Brain pericyte (primary cell): ENCODE measurements around the gene MAP4K1.
"Not testable (repeated sequence)": the region's sequence is repeated elsewhere in the genome, so short reads cannot be mapped to it uniquely, and the experiment has no call there.

Experiments used
- DNase-seq: peaks from one replicate; pipeline ENCODE4 v3.0.0-alpha.2; 2012; ENCODE audit warnings: low read depth, low spot score

The MAP4K1 gene

DNA sequence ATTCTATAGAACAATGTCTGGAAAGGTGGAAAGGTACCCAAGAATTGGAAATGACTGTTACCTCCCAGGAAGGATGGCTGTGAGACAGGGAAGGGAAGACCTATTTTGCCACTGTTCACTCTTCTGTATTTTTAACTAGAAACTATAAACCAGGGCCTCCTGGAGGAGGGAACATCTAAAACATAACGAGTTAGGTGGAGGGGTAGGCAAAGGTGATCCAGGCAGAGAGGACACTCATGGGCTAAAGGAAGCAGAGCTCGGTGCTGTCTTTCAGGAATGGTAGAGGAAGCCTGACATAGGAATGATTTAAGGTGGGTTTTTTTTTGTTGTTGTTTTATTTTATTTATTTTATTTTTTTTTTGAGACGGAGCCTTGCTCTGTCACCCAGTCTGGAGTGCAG lies 7.1 kb upstream of the MAP4K1 start:
- no peak for DNase-seq

DNA sequence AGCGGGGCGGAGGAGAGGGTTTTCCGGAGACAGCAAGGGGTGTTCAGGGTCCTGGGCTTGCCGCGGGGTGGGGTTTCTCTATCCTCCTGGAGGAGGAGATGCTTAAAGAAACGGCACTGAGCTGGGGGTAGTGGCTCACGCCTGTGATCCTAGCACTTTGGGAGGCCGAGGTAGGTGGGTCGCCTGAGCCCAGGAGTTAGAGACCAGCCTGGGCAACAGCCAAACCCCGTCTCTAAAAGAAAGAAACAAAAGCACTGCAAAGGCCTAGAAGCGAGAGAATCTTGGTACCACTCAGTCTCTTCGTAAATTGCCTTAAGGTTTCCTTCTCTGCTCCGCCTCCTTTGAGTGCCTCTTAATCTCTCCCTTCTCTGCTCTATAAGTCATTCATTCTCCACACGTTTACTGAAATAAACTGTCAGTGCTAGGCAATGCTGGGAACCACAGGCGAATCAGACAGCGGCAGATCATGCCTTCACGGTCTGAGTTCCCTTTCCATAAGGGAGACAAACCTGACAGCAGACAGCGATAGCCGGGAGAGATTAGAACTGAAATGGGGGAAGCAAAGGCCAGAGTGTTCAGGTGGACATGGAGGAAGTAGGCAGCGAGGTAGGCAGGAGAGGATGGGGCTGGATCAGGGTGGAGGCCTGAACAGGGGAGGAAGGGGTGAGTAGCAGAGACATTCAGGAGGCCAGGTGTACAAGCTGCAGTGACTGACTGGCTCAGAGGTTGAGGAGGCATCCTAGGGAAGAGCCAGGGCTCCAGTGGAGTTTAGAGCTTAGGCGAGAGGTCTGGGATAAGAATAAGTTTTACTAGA lies 1.8 kb upstream of the MAP4K1 start:
- no peak for DNase-seq

DNA sequence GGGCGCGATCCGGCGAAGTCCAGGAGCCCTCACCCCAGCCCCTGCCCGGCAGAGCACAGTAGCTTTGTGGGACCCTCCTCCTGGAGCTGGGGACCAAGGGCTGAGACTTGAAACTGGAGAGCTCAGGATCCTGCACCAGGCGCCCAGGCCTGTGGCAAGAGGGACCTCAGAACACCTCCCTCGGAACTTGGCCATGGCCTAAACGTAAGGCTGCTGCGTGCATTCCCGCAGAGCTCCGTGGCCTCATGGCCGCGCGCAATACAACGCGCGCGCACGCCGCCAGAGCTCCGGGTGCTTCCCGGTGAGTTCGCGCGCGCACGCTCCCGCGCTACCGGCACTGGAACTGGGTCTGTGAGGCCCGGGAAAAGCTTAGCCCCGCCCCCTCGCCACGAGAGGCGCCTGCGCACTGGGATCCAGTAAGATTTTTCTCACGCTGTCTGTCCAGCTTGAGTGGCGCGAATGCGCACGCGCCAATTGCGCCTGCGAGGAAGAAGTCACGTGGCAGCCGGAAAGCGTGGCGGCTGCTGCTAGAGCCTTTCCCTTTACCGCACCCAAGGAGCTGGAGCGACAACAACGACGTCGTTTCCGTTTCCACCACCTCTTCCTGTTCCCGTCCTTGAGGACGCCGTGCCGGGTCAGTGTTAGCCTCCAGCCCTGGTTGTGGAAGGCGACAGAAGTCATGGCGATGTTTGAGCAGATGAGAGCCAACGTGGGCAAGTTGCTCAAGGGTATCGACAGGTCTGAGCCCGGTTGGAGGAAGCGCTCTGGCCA lies 1.0 kb upstream of the MAP4K1 start, which contains the start of gene EIF3K:
Gene EIF3K (plus strand): TSS at position 599 of the 771 bp plus-strand sequence. CDS start 81 bp downstream, at position 680.
- DNase-seq = peak; percentile 95

DNA sequence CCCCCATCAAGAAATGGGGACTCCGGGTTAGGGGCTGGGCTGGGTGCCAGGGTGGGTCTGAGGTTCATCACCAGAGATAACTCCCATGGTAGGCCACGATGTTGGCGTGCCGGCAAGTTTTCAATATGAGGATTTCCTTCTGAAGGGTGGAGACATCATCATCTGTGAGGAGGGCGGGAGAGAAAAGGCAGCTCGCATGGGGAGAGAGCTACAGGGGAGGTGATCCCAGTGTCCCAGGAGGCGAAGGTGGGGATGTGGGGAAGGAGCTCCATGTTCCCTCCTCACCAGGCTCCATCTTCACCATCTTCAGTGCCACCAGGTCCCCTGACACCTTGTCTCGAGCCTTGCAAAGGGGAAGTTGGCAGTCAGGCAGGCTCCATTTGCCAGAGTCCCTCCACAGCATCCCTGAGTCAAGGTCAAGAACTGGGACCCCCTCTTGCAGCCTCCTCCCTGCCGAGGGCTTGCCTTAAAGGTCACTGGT lies 430 bp downstream of the MAP4K1 start:
- no peak for DNase-seq

DNA sequence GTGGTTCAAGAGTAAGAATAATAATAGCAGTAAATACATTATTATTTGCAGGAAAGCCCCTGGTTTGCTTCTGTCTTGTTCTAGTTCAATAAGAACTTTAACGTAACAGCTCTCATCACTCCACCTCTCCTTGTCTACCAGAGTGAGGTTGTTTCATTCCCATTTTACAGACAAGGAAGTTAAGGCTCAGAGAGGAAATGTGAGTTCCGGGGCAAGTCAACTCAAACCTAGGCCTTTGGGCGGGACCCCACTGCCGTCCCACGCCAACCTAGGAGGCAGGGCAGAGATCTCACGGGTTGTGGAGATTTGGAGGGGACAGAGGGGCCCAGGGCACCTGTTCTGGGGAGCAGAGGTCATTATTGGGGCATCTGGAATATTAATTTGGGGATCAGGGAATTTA lies 1.5 kb downstream of the MAP4K1 start:
- no peak for DNase-seq

DNA sequence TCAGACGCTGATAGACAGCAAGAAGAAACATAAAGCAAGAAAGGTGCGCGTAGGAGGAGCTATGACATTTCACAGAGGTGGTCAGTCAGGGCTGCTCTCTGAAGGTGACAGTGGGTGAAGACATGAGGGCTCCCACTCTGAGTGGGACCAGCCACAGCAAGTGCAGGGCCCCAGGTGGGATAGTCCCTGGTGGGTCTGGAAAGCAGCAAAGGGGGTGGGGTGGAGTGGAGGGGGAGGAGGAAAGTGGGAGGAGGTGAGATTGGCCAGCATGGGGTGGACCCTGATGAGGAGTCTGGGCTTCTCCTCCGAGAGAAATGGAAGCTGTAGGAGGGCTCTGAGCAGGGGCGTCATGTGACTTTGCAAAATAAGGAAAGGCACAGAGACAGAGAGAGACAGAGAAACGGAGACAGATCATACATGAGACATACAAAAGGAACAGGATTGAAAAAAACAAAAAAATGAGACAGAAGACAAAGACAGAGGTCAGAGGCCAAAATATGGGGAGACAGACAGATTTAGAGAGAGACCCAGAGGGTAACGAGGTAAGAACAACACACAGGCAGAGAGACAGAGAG lies 2.7 kb downstream of the MAP4K1 start:
- DNase-seq = no peak

DNA sequence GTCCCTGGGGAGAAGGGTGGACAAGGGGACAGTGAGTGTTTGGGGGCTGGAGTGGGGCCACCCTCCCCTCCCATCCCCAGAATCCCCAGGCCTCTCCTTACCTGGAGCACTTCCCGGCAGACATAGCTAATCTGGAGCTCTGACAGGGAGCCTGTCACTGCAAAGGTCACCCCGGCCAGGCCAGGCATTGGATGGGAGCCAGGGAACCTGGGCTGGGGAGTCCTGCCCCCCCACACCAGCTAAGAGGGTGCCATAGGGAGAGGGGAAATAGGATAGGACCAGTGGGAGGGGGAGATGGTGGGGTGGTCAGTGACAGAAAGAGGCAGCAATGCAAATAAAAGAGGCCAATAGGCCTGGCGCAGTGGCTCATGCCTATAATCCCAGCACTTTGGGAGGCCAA lies 3.5 kb downstream of the MAP4K1 start:
- no peak for DNase-seq

DNA sequence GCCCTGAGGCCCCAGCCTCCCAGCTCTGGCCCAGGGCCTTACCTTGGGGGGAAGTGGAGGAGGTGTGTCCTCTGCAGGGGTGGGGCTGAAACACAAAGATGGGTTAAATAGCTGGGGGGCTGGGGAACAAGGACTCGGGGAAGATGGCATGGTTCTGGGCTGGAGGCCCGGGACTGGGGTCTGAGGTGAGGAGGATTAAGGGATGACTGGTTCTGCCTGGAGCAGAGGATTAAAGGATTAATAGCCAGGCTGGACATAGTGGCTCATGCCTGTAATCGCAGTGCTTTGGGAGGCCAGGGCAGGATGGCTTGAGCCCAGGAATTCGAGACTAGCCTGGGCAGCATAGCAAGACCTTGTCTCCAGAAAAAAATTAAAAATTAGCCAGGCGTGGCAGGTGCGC lies 11.6 kb downstream of the MAP4K1 start:
- DNase-seq = no peak

DNA sequence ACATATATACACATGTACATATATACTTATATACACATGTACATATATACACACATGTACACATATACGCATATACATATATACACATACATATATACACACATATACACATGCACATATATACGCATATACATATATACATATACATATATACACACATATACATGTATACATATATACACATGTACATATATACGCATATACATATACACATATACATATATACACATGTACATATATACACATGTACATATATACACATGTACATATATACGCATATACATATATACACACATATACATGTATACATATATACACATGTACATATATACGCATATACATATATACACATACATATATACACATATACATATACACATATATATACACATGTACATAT lies 14.9 kb downstream of the MAP4K1 start:
- DNase-seq = not testable (repeated sequence)

DNA sequence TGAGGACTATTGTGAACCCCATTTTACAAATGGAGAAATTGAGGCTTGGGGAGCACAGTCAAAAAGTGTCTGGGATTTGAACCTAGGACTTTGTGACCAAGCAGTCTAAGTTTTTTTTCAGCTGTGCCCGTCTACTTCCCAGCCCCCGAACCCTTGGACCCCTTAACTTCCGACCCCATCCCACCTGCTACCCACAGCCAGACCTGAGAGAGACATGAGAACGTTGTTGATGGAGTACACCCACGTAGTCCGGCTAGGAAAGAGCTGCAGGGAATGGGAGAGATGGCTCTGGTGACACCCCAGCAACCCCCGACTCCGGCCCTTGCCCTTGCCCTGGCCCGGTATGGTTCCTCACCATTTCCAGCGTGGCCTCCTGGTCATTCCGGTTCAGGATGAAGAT lies 18.0 kb downstream of the MAP4K1 start:
- no peak for DNase-seq

DNA sequence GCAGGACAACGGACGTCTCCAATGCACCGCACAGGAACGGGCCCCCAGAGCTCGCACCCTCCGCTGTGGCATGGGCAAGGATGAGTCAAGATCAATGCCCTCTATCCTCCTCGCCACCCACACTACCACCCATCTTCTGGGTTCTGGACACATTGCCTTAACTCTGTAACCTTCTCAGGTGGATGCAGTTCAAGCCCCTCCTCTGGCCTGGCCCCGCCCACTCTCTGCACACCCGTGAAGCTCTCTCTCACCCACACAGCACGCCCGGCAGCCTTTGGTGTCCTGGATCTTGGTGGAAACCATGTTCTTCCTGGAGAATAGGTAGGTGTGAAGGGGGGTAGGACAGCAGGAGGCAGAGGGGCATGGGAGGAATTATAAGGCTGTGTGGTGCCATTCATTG lies 20.7 kb downstream of the MAP4K1 start:
- DNase-seq = no peak

DNA sequence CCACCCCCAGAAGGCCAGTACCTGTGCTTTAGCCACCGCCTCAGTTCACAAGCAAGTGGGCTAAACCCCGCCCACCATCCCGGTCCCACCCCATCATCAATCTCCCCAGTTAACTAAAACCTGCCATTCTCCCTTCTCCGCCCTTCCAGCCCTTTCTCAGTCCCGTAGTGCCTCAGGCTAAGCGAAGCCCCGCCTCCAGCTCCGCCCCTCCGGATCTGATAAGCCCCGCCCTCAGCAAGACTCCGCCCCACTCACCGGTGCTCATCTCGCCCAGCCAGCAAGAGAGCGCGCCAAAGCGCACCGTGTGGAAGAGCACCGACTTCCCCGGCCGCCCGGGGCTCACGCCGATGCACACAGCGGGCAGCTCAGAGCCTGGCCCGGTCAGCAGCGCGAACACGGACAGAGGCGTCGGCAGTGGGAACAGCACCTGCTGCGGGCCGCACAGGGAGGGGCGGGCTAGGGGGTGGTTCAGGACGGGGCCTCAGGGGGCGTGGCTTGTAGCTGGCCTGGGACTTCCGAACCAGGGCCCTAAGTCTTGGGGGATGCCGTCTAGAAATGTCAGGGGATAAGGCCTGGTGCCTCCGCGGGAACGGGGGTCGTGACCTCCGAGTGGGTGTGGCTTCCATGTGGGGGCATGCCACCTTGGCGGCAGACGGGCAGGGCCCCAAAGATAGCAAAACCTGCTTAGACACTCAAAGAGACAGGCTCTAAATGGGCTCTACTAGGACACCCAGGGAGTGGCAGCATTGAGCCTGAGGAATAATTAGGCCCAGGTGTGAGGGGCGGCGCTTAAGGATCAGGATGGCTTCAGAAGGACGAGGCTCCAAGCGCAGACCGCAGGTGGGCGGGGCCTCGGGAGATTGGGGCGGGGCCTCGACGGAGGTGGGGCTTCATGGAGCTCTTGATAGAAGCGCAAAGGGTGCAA lies 21.4 kb downstream of the MAP4K1 start:
- DNase-seq = no peak

DNA sequence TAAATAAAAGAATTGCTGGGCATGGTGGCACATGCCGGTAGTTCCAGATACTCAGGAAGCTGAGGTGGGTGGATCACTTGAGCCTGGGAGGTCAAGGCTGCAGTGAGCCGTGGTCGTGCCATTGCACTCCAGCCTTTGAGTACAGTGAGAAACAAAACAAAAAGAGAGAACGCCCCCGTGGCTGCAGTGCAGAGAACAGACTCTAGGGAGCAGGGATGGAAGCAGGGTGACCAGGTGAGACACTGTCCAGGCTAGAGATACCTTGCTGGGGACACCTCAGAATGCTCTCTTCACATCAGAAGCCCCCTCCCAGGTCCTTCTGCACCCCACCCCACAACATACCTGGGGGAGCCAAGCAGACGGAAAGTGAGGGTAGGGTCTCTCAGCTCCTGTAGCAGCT lies 24.8 kb downstream of the MAP4K1 start:
- no peak for DNase-seq

DNA sequence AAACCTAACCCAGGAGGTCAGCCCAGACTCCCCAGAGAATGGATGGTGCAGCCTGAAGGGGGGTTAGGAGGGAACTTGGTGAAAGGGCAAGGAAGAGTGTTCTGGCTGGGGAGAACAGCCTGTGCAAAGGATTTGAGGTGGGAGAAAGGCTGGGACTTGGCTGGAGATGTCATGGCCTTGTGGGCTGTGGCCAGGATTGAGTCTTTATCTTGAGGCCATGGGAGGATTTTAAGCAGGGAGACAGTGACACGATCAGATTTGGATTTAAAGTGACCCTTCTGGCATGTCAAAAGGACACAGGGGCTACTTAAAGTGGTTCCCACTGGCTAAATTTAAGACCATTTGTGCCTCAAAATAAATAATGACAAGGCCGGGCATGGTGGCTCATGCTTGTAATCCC lies 29.7 kb downstream of the MAP4K1 start:
- no peak for DNase-seq

DNA sequence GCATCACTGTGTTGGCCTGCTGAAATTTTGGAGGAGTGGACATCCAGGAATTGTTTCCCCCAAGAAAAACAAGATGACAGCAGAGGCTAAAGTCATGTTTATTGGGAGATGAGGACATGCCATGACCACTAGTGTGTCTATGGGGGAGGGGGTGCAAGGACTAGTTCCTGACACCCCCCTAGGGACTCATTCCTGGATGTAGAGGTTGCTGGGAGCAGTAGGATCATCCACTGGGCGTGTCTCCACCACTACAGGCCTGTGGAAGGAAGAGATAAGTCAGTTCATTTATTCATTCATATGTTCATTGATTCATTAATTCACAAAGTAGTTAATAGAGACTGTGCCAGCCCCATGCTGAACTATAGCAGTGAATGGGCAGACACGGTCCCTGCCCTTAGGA lies 30.2 kb downstream of the MAP4K1 start:
- no peak for DNase-seq

DNA sequence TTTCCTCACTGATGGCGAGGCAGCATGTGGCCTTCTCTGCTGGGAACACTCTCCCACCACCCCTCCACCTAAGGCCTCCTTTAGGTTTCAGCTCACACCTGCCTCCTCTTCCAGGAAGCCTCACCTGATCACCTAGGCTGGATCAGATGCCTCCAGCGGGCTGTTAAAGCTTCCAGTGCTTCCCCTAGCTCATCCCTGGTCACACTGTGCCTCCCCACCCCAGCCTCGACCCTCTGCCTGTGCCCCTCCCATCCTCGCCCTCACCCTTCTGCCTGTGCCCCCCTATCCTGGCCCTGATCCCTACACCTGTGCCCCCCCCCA lies 33.8 kb downstream of the MAP4K1 start:
- no peak for DNase-seq

DNA sequence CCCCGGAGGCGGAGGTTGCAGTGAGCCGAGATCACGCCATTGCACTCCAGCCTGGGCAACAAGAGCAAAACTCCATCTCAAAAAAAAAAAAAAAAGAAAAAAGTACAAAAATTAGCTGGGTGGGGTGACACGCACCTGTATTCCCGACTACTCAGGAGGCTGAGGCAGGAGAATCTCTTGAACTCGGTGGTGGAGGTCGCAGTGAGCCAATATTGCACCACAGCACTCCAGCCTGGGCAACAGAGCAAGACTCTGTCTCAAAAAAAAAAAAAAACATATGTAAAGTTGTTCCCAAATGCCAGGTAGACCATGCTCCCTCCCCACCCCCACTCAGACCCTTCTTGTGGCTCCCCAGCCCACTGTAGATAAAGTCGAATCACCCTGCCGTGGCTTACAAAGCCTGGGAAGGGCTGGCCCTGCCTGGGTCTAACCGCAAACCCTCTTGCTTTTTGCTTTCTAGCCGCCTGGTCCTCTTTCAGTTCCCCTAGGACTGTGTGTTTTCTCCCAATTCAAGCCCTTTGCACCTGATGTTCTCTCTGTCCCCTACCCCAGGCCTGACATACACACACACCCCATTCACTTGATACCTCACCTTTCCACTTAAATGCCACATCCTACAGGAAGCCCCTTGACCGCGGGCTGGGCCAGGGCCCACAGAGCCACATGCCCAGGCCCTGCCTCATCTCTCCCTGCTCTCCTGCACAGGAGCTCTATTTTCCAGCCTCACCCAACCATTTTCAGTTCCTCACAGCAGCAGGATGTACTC lies 34.4 kb downstream of the MAP4K1 start:
- no peak for DNase-seq

DNA sequence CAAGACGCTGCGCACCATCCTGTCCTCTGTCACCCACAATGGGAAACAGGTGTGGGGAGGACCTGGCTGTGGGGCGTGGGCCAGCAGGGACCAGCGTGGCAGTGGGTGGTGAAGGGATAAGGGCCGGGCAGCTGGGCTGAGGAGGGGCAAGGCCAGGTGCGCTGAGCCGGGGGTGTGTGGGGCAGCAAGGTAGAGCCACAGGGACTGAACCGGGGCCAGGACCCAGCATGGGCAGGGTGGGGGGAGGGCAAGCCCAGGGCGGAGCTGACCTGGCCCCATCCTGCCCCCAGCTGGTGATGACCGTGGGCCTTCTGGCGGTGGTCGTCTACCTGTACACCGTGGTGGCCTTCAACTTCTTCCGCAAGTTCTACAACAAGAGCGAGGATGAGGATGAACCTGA lies 37.7 kb downstream of the MAP4K1 start:
- no peak for DNase-seq

DNA sequence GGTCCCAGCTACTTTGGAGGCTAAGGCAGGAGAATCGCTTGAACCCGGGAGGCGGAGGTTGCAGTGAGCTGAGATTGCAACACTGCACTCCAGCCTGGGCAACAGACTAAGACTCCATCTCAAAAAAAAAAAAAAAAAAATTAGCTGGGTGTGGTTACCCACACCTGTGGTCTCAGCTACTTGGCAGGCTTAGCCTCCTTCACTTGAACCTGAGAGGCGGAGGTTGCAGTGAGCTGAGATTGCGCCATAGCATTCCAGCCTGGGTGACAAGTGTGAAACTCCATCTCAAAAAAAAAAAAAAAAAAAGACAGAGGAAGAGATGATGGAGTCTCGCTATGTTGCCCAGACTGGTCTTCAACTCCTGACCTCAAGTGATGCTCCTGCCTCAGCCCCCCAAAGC lies 38.4 kb downstream of the MAP4K1 start:
- not testable (repeated sequence) for DNase-seq

DNA sequence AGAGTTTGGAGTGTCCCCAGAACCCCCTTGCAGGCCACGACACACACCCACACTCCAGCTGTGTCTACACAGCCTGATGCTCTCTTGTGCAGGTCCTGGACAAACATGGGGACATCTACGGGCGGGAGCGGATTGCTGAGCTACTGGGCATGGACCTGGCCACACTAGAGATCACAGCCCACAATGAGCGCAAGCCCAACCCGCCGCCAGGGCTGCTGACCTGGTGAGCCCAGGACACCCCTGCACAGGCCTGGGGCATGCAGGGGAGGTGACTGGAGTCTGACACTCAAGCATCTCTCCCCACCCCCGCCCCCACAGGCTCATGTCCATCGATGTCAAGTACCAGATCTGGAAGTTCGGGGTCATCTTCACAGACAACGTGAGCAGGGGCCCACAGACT lies 39.9 kb downstream of the MAP4K1 start:
- no peak for DNase-seq

DNA sequence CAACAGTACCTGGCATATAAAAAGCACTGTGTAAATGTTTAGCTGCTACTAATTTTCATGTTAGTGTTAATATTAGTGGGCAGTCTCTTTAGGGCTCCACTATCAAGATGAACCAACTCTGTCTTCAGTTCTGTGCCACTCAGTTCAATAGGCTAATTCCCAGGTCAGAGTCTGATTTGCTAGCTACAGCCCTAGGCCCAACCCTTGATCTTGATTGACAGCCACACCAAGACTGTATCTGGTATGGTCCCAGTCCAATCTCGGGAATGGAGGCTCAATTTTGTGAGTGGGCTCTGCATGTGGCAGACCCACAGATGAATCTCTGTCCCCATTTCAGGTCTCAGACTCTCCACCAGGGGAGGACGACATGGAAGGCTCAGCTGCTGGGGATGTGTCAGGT lies 46.1 kb downstream of the MAP4K1 start:
- no peak for DNase-seq
